Keratinocyte (primary cell): ENCODE data around the gene ROR2. TPM values are rescaled to one million over a fixed set of nuclear protein-coding genes. Genes with fewer than 3 reads are reported as not detected.
A peak's percentile ranks its signal among the peaks of the same experiment; 100 is the strongest.

Experiments
- DNase-seq: peaks from one replicate; pipeline ENCODE4 v3.0.0-alpha.2; 2011; ENCODE audit warnings: low read depth, missing footprints, low spot score
- FAIRE-seq: peaks from 2 replicates; lab custom pipeline; 2011; peaks lifted over from hg19 to GRCh38; lab: Jason Lieb, UNC
- H2AFZ ChIP-seq: 2 replicates; pipeline ENCODE4 v1.6.0; 2012; ENCODE audit warnings: low read length, control low read depth, inconsistent platforms; ENCODE audit not compliant: control insufficient read depth
- H3K27ac ChIP-seq: 2 replicates; pipeline ENCODE4 v1.5.1; 2011; ENCODE audit warnings: low read length; ENCODE audit not compliant: control insufficient read depth, insufficient read depth
- H3K27me3 ChIP-seq: 3 replicates; pipeline ENCODE4 v1.6.0; 2011; ENCODE audit warnings: low read length; ENCODE audit not compliant: control insufficient read depth, insufficient read depth; ENCODE audit errors: extremely low read depth
- H3K36me3 ChIP-seq, 2 experiments: 2 replicates in 1 of 2; 3 replicates in 1 of 2; pipeline ENCODE4 v1.5.1; 2011; ENCODE audit warnings: low read length in 2 of 2, mild to moderate bottlenecking in 1 of 2; ENCODE audit not compliant: control insufficient read depth in 2 of 2, insufficient read depth in 2 of 2; ENCODE audit errors: extremely low read depth in 1 of 2
- H3K4me1 ChIP-seq: 3 replicates; pipeline ENCODE4 v1.5.1; 2011; ENCODE audit warnings: low read length; ENCODE audit not compliant: control insufficient read depth, insufficient read depth; ENCODE audit errors: extremely low read depth
- H3K4me2 ChIP-seq: 3 replicates; pipeline ENCODE4 v1.6.0; 2011; ENCODE audit warnings: low read depth, low read length; ENCODE audit not compliant: control insufficient read depth, insufficient read depth; ENCODE audit errors: extremely low read depth
- H3K4me3 ChIP-seq, 3 experiments: fragments of 200-600 bp in 1 of 3; sonication (generic) in 1 of 3; 2 replicates in 2 of 3; 3 replicates in 1 of 3; pipeline ENCODE4 v1.5.1; 2011 to 2016; ENCODE audit warnings: low read length in 3 of 3, mild to moderate bottlenecking in 3 of 3, control low read depth in 2 of 3, inconsistent platforms in 1 of 3, low read depth in 1 of 3, mixed read lengths in 1 of 3, mixed run types in 1 of 3, moderate library complexity in 1 of 3; ENCODE audit not compliant: control insufficient read depth in 2 of 3, insufficient read depth in 2 of 3; ENCODE audit errors: extremely low read depth in 1 of 3
- H3K79me2 ChIP-seq: 2 replicates; pipeline ENCODE4 v1.6.0; 2012; ENCODE audit warnings: low read length; ENCODE audit not compliant: control insufficient read depth, insufficient read depth
- H3K9ac ChIP-seq: 3 replicates; pipeline ENCODE4 v1.6.0; 2011; ENCODE audit warnings: low read length; ENCODE audit not compliant: control insufficient read depth, insufficient read depth; ENCODE audit errors: extremely low read depth
- H3K9me1 ChIP-seq: 3 replicates; pipeline ENCODE4 v1.6.0; 2011; ENCODE audit warnings: low read length; ENCODE audit not compliant: control insufficient read depth, insufficient read depth; ENCODE audit errors: extremely low read depth
- H3K9me3 ChIP-seq: 2 replicates; pipeline ENCODE4 v1.5.1; 2012; ENCODE audit warnings: low read depth, low read length; ENCODE audit not compliant: control insufficient read depth
- H4K20me1 ChIP-seq: 3 replicates; pipeline ENCODE4 v1.6.0; 2011; ENCODE audit warnings: low read length; ENCODE audit not compliant: control insufficient read depth, insufficient read depth; ENCODE audit errors: extremely low read depth
- EZH2 ChIP-seq: IDR thresholded peaks from one replicate; pipeline ENCODE4 v1.6.1; 2012; ENCODE audit warnings: inconsistent platforms, mild to moderate bottlenecking, low read length, moderate library complexity
- dilution Hi-C: fragments of 300-500 bp; cut with MboI; formaldehyde crosslinking; loops from one replicate; pipeline ENCODE4 v1.7.0; 2020; ENCODE audit warnings: low sequenced_read_pairs; ENCODE audit not compliant: extremely low pct_ligation_motif_present
- polyA plus RNA-seq, 5 experiments: library from polyadenylated mRNA; depleted of rRNA in 3 of 5; stranded (reverse) in 3 of 5; stranded (forward) in 1 of 5; unstranded in 1 of 5; fragments of >200 nt; gene quantifications; 1 replicate in 1 of 5; 2 replicates in 3 of 5; 3 replicates in 1 of 5; pipeline versions ENCODE4 v1.2.1 to v1.2.3, GENCODE V29; 2011 to 2012; ENCODE audit warnings: missing spikeins in 2 of 5, low read depth in 1 of 5, low replicate concordance in 1 of 5
- TF ChIP-seq, protein P1 (sequence below), 3 experiments: IDR thresholded peaks in 1 of 3; conservative IDR thresholded peaks in 1 of 3; optimal IDR thresholded peaks in 1 of 3; 2 replicates in 2 of 3; 3 replicates in 1 of 3; pipeline versions ENCODE3 to v1.5.1; 2011; ENCODE audit warnings: low read length in 3 of 3, mild to moderate bottlenecking in 3 of 3, moderate library complexity in 2 of 3, control low read depth in 1 of 3, inconsistent platforms in 1 of 3; ENCODE audit not compliant: insufficient read depth in 2 of 3; ENCODE audit errors: extremely low read depth in 1 of 3

Gene ROR2
- polyA plus RNA-seq, 1 donor (not counting 4 experiments of a cell fraction or from before 2014, with no cell fraction given): 0.22 TPM

GRCh38 chr9:91536211-91536691 lies 413.8 kb downstream of the ROR2 start:
- dilution Hi-C loops: no loop called here
- no peak for TF ChIP-seq EZH2
- TF ChIP-seq, protein P1, sequence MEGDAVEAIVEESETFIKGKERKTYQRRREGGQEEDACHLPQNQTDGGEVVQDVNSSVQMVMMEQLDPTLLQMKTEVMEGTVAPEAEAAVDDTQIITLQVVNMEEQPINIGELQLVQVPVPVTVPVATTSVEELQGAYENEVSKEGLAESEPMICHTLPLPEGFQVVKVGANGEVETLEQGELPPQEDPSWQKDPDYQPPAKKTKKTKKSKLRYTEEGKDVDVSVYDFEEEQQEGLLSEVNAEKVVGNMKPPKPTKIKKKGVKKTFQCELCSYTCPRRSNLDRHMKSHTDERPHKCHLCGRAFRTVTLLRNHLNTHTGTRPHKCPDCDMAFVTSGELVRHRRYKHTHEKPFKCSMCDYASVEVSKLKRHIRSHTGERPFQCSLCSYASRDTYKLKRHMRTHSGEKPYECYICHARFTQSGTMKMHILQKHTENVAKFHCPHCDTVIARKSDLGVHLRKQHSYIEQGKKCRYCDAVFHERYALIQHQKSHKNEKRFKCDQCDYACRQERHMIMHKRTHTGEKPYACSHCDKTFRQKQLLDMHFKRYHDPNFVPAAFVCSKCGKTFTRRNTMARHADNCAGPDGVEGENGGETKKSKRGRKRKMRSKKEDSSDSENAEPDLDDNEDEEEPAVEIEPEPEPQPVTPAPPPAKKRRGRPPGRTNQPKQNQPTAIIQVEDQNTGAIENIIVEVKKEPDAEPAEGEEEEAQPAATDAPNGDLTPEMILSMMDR (optimal IDR thresholded peaks at IDR 0.05 in 1 of 3, IDR thresholded peaks at IDR 0.05 in 1 of 3, conservative IDR thresholded peaks at IDR 0.05 in 1 of 3; ENCODE audit: extremely low read depth in 1 of 3, insufficient read depth in 2 of 3, low read length in 3 of 3): no peak
- H3K9me3 ChIP-seq: no peaks in the 10 kb centered on the region
- H4K20me1 ChIP-seq: no peaks in the 10 kb centered on the region
- FAIRE-seq: no peak
- no peaks in the 10 kb centered on the region for H3K36me3 ChIP-seq
- H3K27me3 ChIP-seq: no peaks in the 10 kb centered on the region
- DNase-seq: no peak
- no peaks in the 10 kb centered on the region for H3K79me2 ChIP-seq
- H3K4me1 ChIP-seq: peaks cover 11% of the 10 kb centered on the region
- peak overlapping the region; percentile 13 for H3K4me2 ChIP-seq
- H3K9ac ChIP-seq: no peak overlapping the region
- H3K9me1 ChIP-seq: no peaks in the 10 kb centered on the region
- H2AFZ ChIP-seq: no peak overlapping the region
- H3K27ac ChIP-seq: no peak overlapping the region
- no peak overlapping the region for H3K4me3 ChIP-seq

DNA sequence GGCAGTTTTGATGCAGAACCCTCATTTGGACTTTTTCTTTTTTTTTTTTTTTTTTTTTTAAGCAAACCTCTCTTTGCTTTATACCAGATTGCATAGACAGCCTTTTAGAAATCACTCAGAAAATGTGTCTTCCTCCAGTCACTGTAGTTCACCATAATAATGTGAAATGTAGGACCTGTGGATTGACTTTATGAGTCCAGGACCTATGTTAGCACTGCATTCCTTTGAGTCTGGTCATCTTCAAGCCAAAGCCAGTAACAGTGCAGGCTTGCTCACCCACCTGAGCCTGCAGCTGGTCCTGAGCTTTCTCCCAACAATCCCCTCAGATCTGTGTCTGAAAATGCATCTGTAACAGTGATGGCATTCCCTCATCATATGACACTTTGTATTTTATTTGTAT lies 415.7 kb downstream of the ROR2 start:
- Histone ChIP-seq H3K36me3 (no peaks in the 10 kb centered on the region), H4K20me1 (no peaks in the 10 kb centered on the region), H3K79me2 (no peaks in the 10 kb centered on the region), H3K4me1 (peaks cover 11% of the 10 kb centered on the region), H3K9me3 (no peaks in the 10 kb centered on the region), H3K4me2 (no peak overlapping the region), H3K27ac (no peak overlapping the region), H3K4me3 (no peak overlapping the region), H3K9me1 (no peaks in the 10 kb centered on the region), H2AFZ (no peak overlapping the region), H3K27me3 (no peaks in the 10 kb centered on the region), H3K9ac (no peak overlapping the region)
- TF ChIP-seq EZH2: no peak
- TF ChIP-seq, protein P1 (optimal IDR thresholded peaks at IDR 0.05 in 1 of 3, IDR thresholded peaks at IDR 0.05 in 1 of 3, conservative IDR thresholded peaks at IDR 0.05 in 1 of 3; ENCODE audit: extremely low read depth in 1 of 3, insufficient read depth in 2 of 3, low read length in 3 of 3): no peak
- peak; percentile 78 for FAIRE-seq
- dilution Hi-C loops: no loop called here
- DNase-seq: no peak
